ENCODE measurements around the gene NOS1AP. TPM values are rescaled to one million over a fixed set of nuclear protein-coding genes. Genes with fewer than 3 reads are reported as not detected.

NOS1AP gene
- total RNA-seq, 1 donor from 2014 or later: 0.79 TPM

DNA sequence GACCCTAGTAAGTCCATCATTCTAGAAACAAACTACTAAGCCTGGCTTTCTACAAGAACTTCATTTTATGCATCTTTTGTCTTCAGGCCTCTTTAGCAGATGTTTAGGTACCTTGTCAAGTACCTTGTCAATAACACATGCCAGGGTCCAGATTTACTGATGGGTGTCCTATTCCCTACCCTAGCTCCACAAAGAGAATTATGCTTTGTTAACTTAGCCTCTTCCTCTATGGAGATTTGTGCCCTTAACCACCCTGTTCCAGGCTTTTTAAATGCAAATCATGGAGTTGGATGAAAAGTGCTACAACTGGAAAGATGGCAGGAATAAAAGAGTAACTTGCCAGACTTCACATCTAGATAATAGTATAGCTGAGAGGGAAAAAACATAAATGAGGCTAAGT is 264.5 kb downstream of the NOS1AP start:
- DNase-seq (ENCODE audit: low read depth): no peak
- TF ChIP-seq, protein P1, sequence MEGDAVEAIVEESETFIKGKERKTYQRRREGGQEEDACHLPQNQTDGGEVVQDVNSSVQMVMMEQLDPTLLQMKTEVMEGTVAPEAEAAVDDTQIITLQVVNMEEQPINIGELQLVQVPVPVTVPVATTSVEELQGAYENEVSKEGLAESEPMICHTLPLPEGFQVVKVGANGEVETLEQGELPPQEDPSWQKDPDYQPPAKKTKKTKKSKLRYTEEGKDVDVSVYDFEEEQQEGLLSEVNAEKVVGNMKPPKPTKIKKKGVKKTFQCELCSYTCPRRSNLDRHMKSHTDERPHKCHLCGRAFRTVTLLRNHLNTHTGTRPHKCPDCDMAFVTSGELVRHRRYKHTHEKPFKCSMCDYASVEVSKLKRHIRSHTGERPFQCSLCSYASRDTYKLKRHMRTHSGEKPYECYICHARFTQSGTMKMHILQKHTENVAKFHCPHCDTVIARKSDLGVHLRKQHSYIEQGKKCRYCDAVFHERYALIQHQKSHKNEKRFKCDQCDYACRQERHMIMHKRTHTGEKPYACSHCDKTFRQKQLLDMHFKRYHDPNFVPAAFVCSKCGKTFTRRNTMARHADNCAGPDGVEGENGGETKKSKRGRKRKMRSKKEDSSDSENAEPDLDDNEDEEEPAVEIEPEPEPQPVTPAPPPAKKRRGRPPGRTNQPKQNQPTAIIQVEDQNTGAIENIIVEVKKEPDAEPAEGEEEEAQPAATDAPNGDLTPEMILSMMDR (IDR thresholded peaks at IDR 0.05; ENCODE audit: insufficient read depth, low read length, poor library complexity, severe bottlenecking): no peak
- H3K36me3 ChIP-seq (ENCODE audit: control insufficient read depth, insufficient read depth, low read length): no peaks in the 10 kb centered on the region
- H3K27me3 ChIP-seq (ENCODE audit: control insufficient read depth, insufficient read depth, low read length): no peaks in the 10 kb centered on the region
- H3K4me3 ChIP-seq (ENCODE audit: low read depth, low read length): no peak overlapping the region

DNA sequence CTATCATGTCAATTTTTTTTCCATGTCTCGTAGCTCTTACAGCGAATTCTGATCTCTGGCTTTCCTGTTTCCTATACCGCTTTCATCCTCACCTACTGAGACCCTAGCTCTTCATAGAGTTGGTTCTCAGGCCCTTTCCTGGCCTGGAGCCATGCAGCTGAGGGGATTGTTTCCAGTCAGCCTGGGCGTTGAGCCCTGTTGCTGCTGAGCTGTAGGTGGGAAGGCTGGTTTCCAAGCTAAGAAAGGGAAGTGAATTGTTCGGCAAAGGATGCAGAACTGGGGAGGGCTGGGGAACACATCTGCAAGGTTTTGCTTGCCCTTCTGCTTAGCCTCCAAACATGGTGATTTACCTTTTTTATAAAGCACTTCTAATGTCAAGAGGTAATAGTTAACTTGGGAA is 265.6 kb downstream of the NOS1AP start:
- DNase-seq (ENCODE audit: low read depth): no peak
- H3K27me3 ChIP-seq (ENCODE audit: control insufficient read depth, insufficient read depth, low read length): no peaks in the 10 kb centered on the region
- H3K4me3 ChIP-seq (ENCODE audit: low read depth, low read length): no peak overlapping the region
- TF ChIP-seq, protein P1 (IDR thresholded peaks at IDR 0.05; ENCODE audit: insufficient read depth, low read length, poor library complexity, severe bottlenecking): no peak
- H3K36me3 ChIP-seq (ENCODE audit: control insufficient read depth, insufficient read depth, low read length): no peaks in the 10 kb centered on the region

DNA sequence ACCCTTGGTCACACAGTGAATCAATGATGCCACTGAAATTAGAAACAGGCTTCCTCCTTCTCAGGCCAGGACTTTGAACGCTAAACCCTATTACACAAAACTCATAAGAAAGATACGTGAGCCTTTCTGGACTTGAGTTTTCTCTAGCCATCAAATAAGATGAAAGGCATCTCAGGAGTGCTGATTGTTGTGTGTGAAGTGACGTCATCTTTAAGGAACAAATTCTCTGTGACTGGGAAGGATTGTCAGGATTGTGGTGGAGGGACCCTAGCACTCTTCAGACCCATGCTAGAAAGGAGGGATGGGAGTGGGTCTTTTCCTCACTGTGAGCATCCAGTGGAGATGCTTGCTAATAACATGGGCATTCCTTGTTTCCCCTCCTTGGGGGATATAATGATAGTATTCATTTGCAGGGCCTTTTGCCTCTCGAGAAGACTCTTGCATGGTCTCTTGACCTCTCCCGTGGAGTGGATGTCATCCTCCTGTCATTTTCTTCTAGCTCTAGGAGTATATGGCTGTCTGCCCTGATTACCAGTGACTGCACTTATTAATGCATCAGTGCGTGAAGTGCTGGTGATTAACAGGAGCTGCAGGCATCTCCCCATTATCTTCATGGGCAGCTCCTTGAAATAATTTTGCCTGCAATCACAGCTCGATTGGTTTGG is 267.3 kb downstream of the NOS1AP start:
- no peak overlapping the region for H3K4me3 ChIP-seq (ENCODE audit: low read depth, low read length)
- no peaks in the 10 kb centered on the region for H3K36me3 ChIP-seq (ENCODE audit: control insufficient read depth, insufficient read depth, low read length)
- no peaks in the 10 kb centered on the region for H3K27me3 ChIP-seq (ENCODE audit: control insufficient read depth, insufficient read depth, low read length)
- TF ChIP-seq, protein P1 (IDR thresholded peaks at IDR 0.05; ENCODE audit: insufficient read depth, low read length, poor library complexity, severe bottlenecking): no peak
- no peak for DNase-seq (ENCODE audit: low read depth)

DNA sequence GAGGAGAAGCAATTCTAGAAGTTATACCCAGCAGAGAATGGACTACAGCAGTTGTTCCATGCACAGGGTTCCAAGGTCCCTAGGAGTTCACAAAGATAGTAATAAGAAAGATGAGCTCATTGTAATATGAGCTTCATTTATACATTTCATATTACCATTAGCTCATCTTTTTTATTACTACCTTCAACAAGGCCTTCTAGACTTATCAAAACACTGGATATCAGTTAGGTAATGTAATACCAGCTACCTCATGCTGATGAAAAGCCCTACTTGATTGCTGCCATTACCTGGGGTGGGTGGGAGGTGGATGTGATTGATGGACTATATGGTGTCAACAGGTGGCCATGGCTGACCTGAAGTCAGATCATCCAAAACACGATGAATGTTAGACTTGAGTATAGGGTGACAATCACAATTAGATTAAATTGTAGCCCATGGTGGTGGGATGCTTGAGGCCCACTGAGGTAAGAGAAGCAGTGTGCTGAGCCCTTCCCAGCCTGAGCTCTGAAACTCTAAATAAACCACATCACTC is 273.0 kb downstream of the NOS1AP start:
- no peak overlapping the region for H3K4me3 ChIP-seq (ENCODE audit: low read depth, low read length)
- TF ChIP-seq, protein P1 (IDR thresholded peaks at IDR 0.05; ENCODE audit: insufficient read depth, low read length, poor library complexity, severe bottlenecking): no peak
- DNase-seq (ENCODE audit: low read depth): no peak
- no peaks in the 10 kb centered on the region for H3K27me3 ChIP-seq (ENCODE audit: control insufficient read depth, insufficient read depth, low read length)
- no peaks in the 10 kb centered on the region for H3K36me3 ChIP-seq (ENCODE audit: control insufficient read depth, insufficient read depth, low read length)

DNA sequence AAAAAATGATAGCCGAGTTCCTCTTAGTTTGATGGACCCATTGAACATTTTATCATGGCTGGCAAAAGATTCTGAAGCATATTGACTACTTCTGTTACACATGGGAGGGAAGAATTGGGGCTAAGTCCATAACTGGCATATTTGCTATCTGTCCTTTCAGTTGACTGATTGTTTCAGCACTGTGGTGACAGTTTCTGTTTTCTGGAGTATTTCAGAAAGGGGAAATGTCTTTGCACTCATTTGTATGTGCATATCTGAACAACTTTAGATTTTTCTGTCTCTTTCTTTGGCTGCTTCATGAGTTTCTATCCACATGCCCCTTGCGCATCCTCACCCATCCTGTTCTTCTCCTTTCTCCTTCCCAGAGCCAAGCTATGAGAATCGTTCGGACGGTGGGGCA is 274.0 kb downstream of the NOS1AP start:
- no peak overlapping the region for H3K4me3 ChIP-seq (ENCODE audit: low read depth, low read length)
- H3K36me3 ChIP-seq (ENCODE audit: control insufficient read depth, insufficient read depth, low read length): no peaks in the 10 kb centered on the region
- no peak for DNase-seq (ENCODE audit: low read depth)
- H3K27me3 ChIP-seq (ENCODE audit: control insufficient read depth, insufficient read depth, low read length): no peaks in the 10 kb centered on the region
- TF ChIP-seq, protein P1 (IDR thresholded peaks at IDR 0.05; ENCODE audit: insufficient read depth, low read length, poor library complexity, severe bottlenecking): no peak

DNA sequence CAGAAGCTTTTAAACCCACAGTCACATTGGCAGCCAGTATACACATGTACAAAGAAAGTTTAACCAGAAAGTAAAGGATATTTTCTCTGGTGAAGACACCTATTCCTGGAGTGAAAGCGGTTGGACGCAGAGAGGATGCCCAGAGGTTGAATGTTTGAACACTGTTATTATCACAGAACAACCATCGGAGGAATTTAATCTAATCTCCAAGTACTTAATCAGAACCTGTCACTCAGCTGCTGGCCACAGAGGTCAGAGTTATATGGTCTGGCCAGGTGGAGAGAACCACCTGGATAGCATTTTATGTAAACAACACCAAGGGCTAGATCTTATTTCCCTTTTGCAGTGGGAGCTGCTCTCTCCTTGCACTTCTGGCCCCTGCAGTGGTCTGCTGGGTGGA is 277.8 kb downstream of the NOS1AP start:
- no peaks in the 10 kb centered on the region for H3K27me3 ChIP-seq (ENCODE audit: control insufficient read depth, insufficient read depth, low read length)
- TF ChIP-seq, protein P1 (IDR thresholded peaks at IDR 0.05; ENCODE audit: insufficient read depth, low read length, poor library complexity, severe bottlenecking): no peak
- no peak for DNase-seq (ENCODE audit: low read depth)
- H3K4me3 ChIP-seq (ENCODE audit: low read depth, low read length): no peak overlapping the region
- no peaks in the 10 kb centered on the region for H3K36me3 ChIP-seq (ENCODE audit: control insufficient read depth, insufficient read depth, low read length)

Data from kidney epithelial cell (primary cell).